Esophagus muscularis mucosa (tissue), 3 donors: ENCODE measurements around the gene FAM20B.

ENCODE experiments used
- CTCF ChIP-seq, 3 experiments: fragments of 200-600 bp in 2 of 3; fragments of 450-650 bp in 1 of 3; sonication (generic) in 2 of 3; IDR thresholded peaks; one replicate each; pipeline ENCODE4 v1.5.1; 2017 to 2019; ENCODE audit warnings: antibody characterized with exemption in 3 of 3, mild to moderate bottlenecking in 2 of 3, moderate library complexity in 1 of 3
- POLR2A ChIP-seq: fragments of 450-650 bp; IDR thresholded peaks from one replicate; pipeline ENCODE4 v1.6.1; 2017; ENCODE audit warnings: antibody characterized with exemption, moderate library complexity, mild to moderate bottlenecking, low read depth

- TF ChIP-seq CTCF (IDR thresholded peaks at IDR 0.05), result no peak
- TF ChIP-seq POLR2A, result no peak
Observed at GRCh38 chr1:179089827-179090482, 64.3 kb downstream of the FAM20B start.
